A673 (cell line): ENCODE results near the gene ZDHHC21. TPM values are rescaled to one million over a fixed set of nuclear protein-coding genes. Genes with fewer than 3 reads are reported as not detected.

Experiments
- BruUV-seq: library from RNA; stranded (reverse); fragments of 400-500 nt; replicated peaks from 2 replicates; lab custom pipeline; 2021; lab: Mats Ljungman, UMichigan
- CTCF ChIA-PET: fragments of 300-600 bp; sonication (Branson Sonifier 250); formaldehyde crosslinking; loops from one replicate; lab custom pipeline; 2022; ENCODE audit warnings: antibody characterized with exemption; lab: Charles Lee
- POLR2A ChIA-PET: fragments of 300-600 bp; sonication (Branson Sonifier 250); formaldehyde crosslinking; loops from one replicate; lab custom pipeline; 2022; ENCODE audit warnings: antibody characterized with exemption; ENCODE audit not compliant: low non-redundant PET; lab: Charles Lee
- DNase-seq: peaks from one replicate; pipeline ENCODE4 v3.0.0-alpha.2; 2015; ENCODE audit warnings: low spot score
- H3K27ac ChIP-seq: fragments of 200-600 bp; sonication (generic); 2 replicates; pipeline ENCODE4 v1.5.1; 2016; ENCODE audit warnings: mixed run types, low read depth, mild to moderate bottlenecking, mixed read lengths, antibody characterized with exemption, low read length; ENCODE audit not compliant: poor library complexity, severe bottlenecking
- H3K27me3 ChIP-seq: fragments of 200-600 bp; sonication (generic); replicated peaks from 2 replicates; pipeline ENCODE4 v1.6.1; 2017; ENCODE audit warnings: mixed run types, low read depth, mild to moderate bottlenecking, mixed read lengths, antibody characterized with exemption, low read length; ENCODE audit not compliant: insufficient read depth, poor library complexity
- H3K36me3 ChIP-seq: fragments of 200-600 bp; sonication (generic); 2 replicates; pipeline ENCODE4 v1.6.1; 2016; ENCODE audit warnings: mixed run types, mild to moderate bottlenecking, mixed read lengths, antibody characterized with exemption, low read length; ENCODE audit not compliant: insufficient read depth, poor library complexity, severe bottlenecking
- H3K4me1 ChIP-seq: fragments of 200-600 bp; sonication (generic); 2 replicates; pipeline ENCODE4 v1.6.1; 2017; ENCODE audit warnings: mixed run types, mild to moderate bottlenecking, mixed read lengths, antibody characterized with exemption, low read length; ENCODE audit not compliant: insufficient read depth, poor library complexity, severe bottlenecking
- H3K4me3 ChIP-seq: fragments of 200-600 bp; sonication (generic); 2 replicates; pipeline ENCODE4 v1.5.1; 2016; ENCODE audit warnings: low read depth, mixed run types, mild to moderate bottlenecking, mixed read lengths, low read length; ENCODE audit not compliant: poor library complexity, severe bottlenecking
- H3K9me3 ChIP-seq: fragments of 200-600 bp; sonication (generic); 2 replicates; pipeline ENCODE4 v1.6.1; 2016; ENCODE audit warnings: mixed run types, low read depth, mild to moderate bottlenecking, mixed read lengths, antibody characterized with exemption, low read length; ENCODE audit not compliant: poor library complexity, severe bottlenecking
- EZH2 ChIP-seq: fragments of 200-600 bp; sonication (generic); IDR thresholded peaks from 2 replicates; pipeline ENCODE4 v1.6.1; 2017; ENCODE audit warnings: borderline replicate concordance, low read depth, mild to moderate bottlenecking, mixed read lengths, antibody characterized with exemption, low read length; ENCODE audit not compliant: poor library complexity, severe bottlenecking
- intact Hi-C: fragments of 100-400 bp; cut with micrococcal nuclease; formaldehyde crosslinking; loops from one replicate; pipeline ENCODE4 v1.10.0; 2022; ENCODE audit not compliant: unreplicated experiment
- total RNA-seq: library from RNA; stranded (reverse); gene quantifications from 2 replicates; pipeline ENCODE4 v1.2.3, GENCODE V29; 2021
- TF ChIP-seq, protein P1 (sequence below): fragments of 300-800, 200-600 bp; sonication (generic); conservative IDR thresholded peaks from 2 replicates; pipeline ENCODE4 v1.5.1; 2017; ENCODE audit warnings: low read depth, mild to moderate bottlenecking, antibody characterized with exemption, low read length, moderate library complexity, mixed read lengths

The ZDHHC21 gene
- total RNA-seq, 1 experiment from 2014 or later: 30.4 TPM

DNA sequence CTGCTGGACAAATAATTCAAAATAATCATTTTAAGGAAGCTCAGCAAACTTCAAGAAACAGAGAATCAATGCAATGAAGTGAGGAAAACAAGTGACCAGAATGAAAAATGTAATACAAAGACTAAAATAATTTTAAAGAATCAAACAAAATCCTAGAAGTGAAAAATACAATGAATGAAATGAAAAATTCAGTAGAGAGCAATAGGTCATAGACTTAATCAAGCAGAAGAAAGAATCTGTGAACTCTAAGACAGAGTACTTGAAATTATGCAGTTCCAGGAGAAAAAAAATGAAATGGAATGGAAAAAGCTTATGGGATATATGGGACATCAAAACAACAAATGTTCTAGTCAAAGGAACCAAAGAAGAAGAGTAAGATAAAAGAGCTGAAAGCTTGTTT lies 11.8 kb upstream of the ZDHHC21 start:
- TF ChIP-seq, protein P1, sequence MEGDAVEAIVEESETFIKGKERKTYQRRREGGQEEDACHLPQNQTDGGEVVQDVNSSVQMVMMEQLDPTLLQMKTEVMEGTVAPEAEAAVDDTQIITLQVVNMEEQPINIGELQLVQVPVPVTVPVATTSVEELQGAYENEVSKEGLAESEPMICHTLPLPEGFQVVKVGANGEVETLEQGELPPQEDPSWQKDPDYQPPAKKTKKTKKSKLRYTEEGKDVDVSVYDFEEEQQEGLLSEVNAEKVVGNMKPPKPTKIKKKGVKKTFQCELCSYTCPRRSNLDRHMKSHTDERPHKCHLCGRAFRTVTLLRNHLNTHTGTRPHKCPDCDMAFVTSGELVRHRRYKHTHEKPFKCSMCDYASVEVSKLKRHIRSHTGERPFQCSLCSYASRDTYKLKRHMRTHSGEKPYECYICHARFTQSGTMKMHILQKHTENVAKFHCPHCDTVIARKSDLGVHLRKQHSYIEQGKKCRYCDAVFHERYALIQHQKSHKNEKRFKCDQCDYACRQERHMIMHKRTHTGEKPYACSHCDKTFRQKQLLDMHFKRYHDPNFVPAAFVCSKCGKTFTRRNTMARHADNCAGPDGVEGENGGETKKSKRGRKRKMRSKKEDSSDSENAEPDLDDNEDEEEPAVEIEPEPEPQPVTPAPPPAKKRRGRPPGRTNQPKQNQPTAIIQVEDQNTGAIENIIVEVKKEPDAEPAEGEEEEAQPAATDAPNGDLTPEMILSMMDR: no peak
- no peak for TF ChIP-seq EZH2
- BruUV-seq: no TSS peak
- CTCF ChIA-PET: no interaction called here
- Histone ChIP-seq H3K27ac (no peak overlapping the region), H3K4me1 (no peaks in the 10 kb centered on the region), H3K9me3 (peaks cover 25% of the 10 kb centered on the region), H3K4me3 (no peak overlapping the region), H3K36me3 (peaks cover 46% of the 10 kb centered on the region), H3K27me3 (no peaks in the 10 kb centered on the region)
- DNase-seq: no peak
- intact Hi-C loops: no loop called here
- POLR2A ChIA-PET: interaction anchor here (0.6 kb wide), 1 partner anchor 16 kb away, joined by 4 read pairs; no protein-coding TSS in a partner anchor

DNA sequence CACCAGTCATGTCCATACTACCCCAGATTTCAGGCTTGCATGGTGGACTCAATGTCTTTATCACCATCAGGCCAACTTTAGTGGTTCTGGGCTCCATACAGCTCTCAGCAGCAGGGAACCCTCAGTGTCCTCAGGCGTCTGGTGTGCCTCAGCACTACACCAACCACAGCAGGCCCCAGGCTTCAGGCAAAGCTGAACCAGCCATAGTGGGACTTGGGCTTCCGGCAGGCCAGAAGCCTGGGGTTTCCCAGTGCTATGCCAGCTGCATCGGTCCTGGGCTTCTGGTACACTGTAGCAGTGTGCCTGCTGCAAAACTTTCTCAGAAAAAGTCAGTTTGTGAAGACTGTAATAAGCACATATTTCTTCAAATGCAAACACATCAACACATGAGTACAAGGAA lies 11.0 kb upstream of the ZDHHC21 start:
- Histone ChIP-seq H3K4me3 (no peak overlapping the region), H3K27me3 (no peaks in the 10 kb centered on the region), H3K9me3 (peaks cover 18% of the 10 kb centered on the region), H3K27ac (no peak overlapping the region), H3K4me1 (no peaks in the 10 kb centered on the region), H3K36me3 (peaks cover 38% of the 10 kb centered on the region)
- ChIA-PET POLR2A (interaction anchor here (0.6 kb wide), 1 partner anchor 18 kb away, joined by 3 read pairs; the partner anchor contains the start of gene CER1), CTCF (no interaction called here)
- TF ChIP-seq, protein P1: no peak
- TF ChIP-seq EZH2: no peak
- BruUV-seq: no TSS peak
- intact Hi-C loops: no loop called here
- DNase-seq: no peak

DNA sequence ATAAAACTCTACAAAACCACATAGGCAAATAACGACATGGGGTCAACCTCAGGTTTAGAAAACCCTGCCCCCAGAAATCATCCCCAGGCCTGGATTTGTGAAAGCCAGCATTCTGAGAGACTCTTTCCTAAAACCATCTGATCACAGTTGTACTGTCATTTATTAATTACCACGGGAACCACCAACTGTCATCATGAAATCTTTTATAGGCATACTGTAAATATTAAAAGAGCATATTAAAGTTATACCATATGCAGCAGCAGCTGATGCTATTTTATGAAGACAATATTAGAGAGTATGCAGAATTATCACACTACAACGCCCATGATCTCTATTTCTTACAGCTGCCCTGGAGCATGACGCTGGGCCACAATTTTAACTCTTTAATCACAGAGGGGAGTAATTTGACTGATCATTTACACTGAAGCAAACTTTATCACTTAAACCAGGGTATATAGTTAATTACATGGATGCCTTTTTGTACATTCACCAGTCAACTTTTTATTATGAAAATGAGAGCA lies 9.0 kb upstream of the ZDHHC21 start:
- TF ChIP-seq, protein P1: no peak
- no peak for TF ChIP-seq EZH2
- H3K27me3 ChIP-seq: no peaks in the 10 kb centered on the region
- ChIA-PET POLR2A (no interaction called here), CTCF (no interaction called here)
- H3K4me3 ChIP-seq: no peak overlapping the region
- no peak overlapping the region for H3K27ac ChIP-seq
- BruUV-seq: no TSS peak
- H3K4me1 ChIP-seq: no peaks in the 10 kb centered on the region
- peaks cover 18% of the 10 kb centered on the region for H3K9me3 ChIP-seq
- no peak for DNase-seq
- peaks cover 28% of the 10 kb centered on the region for H3K36me3 ChIP-seq
- intact Hi-C loops: no loop called here
